ENCODE measurements around the gene CA4.

DNA sequence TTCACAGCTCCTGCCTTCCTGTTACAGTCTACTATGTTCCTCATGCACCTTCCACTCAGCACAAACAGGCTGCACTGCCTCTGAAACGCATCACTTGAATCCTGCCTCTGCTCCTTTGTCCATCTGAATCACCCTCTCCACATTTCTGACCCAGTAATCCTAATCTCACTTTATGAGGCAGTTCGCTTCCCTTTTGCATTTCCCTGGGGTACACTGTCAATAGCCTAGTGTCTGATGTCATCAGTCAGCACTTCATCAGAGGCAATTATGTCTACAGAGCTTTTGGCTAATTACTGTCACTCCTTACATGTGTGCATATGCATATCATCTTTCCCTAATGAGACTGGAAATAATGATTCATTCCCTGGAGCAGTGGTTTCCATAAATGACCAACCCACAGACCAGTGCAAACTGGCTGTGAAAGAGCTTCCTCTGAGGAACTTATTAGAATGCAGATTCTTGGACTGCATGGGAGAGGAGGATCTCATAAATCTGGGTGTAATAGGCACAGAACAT is 23.6 kb downstream of the CA4 start:
- TF ChIP-seq, protein P1, sequence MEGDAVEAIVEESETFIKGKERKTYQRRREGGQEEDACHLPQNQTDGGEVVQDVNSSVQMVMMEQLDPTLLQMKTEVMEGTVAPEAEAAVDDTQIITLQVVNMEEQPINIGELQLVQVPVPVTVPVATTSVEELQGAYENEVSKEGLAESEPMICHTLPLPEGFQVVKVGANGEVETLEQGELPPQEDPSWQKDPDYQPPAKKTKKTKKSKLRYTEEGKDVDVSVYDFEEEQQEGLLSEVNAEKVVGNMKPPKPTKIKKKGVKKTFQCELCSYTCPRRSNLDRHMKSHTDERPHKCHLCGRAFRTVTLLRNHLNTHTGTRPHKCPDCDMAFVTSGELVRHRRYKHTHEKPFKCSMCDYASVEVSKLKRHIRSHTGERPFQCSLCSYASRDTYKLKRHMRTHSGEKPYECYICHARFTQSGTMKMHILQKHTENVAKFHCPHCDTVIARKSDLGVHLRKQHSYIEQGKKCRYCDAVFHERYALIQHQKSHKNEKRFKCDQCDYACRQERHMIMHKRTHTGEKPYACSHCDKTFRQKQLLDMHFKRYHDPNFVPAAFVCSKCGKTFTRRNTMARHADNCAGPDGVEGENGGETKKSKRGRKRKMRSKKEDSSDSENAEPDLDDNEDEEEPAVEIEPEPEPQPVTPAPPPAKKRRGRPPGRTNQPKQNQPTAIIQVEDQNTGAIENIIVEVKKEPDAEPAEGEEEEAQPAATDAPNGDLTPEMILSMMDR (IDR thresholded peaks at IDR 0.05), result no peak
- no peak for TF ChIP-seq POLR2A (IDR thresholded peaks at IDR 0.05; ENCODE audit: low read depth)
- no peak for TF ChIP-seq EP300 (IDR thresholded peaks at IDR 0.05)

Measured in esophagus muscularis mucosa (tissue), 4 donors.